ENCODE measurements around the gene MTCP1.

MTCP1 gene

GRCh38 chrX:155070975-155071693 is at the start of gene MTCP1, which contains the start of the genes BRCC3 and CMC4:
MTCP1 (minus strand) TSS chrX:155071136; CDS start chrX:155066010, 5,126 bp downstream.
BRCC3 (plus strand) TSS chrX:155071508; CDS start chrX:155071528, 20 bp downstream.
CMC4 (minus strand) TSS chrX:155071136; CDS start chrX:155064023, 7,113 bp downstream.
- DNase-seq (ENCODE audit: low spot score): peak; percentile 86

- no peak for DNase-seq (ENCODE audit: low spot score)
Measured at GRCh38 chrX:155115174-155115819, 44.4 kb upstream of the MTCP1 start.

DNA sequence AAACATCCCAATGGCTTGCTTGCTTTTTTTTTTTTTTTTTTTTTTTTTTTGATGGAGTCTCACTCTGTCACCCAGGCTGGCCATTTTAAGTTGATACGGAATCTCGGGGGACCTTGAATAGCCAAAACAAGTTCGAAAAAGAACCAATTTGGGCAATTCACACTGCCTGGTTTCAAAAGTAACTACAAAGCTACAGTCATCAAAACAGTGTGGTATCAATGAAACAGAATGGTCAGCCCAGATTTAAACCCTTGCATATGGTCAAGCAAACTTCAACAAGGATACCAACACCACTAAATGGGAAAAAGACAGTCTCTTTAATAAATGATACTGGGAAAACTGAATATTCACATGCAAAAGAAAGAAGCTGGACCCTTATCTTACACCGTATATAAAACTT is 42.2 kb upstream of the MTCP1 start:
- no peak for DNase-seq (ENCODE audit: low spot score)

- DNase-seq (ENCODE audit: low spot score): no peak
Measured at GRCh38 chrX:155112171-155112570, 41.2 kb upstream of the MTCP1 start.

DNA sequence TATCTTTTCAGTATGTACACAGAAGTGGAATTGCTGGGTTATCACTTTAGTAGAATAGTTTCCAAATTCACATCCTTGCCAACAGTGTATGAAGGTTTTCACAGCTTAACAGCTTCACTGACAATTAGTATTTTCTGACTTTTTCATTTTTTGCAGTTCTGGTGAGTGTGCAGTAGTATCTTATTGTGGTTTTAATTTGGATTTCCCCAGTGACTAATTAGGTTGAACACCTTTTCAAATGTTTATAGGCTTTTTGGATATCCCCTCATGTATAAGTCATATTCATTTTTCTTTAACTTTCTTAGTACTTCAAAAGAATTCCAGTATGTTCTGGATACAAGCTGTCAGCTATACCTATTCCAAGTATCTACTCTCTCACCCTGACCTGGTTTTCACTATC is 37.5 kb upstream of the MTCP1 start:
- DNase-seq (ENCODE audit: low spot score): no peak

GRCh38 chrX:155105919-155106318 is 35.0 kb upstream of the MTCP1 start:
- no peak for DNase-seq (ENCODE audit: low spot score)

GRCh38 chrX:155094468-155095061 is 23.6 kb upstream of the MTCP1 start:
- DNase-seq (ENCODE audit: low spot score): peak; percentile 30

- no peak for DNase-seq (ENCODE audit: low spot score)
Measured at GRCh38 chrX:155086961-155087735, 16.2 kb upstream of the MTCP1 start.

GRCh38 chrX:155086202-155086840 is 15.4 kb upstream of the MTCP1 start:
- DNase-seq (ENCODE audit: low spot score): peak; percentile 29

GRCh38 chrX:155071694-155072280 is 851 bp upstream of the MTCP1 start:
- DNase-seq (ENCODE audit: low spot score): peak; percentile 23

- DNase-seq (ENCODE audit: low spot score): no peak
Measured at GRCh38 chrX:155070663-155070974, 317 bp downstream of the MTCP1 start.

- DNase-seq (ENCODE audit: low spot score): no peak
Measured at GRCh38 chrX:155070038-155070437, 898 bp downstream of the MTCP1 start.

DNA sequence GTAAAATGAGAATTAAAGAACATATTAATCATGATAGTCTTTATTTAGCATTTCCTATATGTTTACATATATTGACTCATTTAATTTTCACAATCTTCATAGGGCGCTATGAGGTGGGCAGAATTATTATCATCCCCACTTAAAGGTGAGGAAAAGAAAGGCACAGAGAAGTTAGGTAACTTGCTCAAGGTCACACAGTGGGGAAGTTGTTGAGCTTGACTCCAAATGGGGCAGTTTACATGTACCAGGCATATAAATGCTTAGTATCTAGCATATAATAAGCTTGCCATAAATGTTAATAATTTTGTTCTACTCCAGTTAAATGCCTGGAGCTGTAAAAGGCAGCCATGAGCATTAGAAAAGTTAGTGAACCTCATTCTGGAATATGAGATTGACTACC is 1.5 kb downstream of the MTCP1 start:
- no peak for DNase-seq (ENCODE audit: low spot score)

- DNase-seq (ENCODE audit: low spot score): peak; percentile 72
Measured at GRCh38 chrX:155068165-155068564, 2.8 kb downstream of the MTCP1 start.

- DNase-seq (ENCODE audit: low spot score): peak; percentile 46
Measured at GRCh38 chrX:155065035-155065734, 5.8 kb downstream of the MTCP1 start.

DNA sequence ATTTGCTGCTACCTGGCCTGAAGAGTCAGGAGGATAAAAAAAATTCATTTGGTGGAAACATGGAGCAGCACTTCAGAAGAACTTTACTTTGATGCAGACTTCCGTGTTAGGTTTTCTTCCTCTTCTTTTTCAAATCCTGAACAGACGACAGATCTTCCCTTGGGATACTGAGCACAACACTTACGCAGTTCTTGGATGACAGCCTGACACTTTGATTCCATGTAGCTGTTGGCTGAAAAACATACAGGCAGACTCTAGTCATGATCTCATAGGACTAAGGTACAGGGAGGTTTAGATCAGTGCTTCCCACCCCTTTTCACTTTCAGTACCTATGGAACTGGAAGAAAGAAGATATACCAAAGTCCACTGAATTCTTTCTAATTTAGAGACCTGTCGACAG is 9.2 kb downstream of the MTCP1 start:
- no peak for DNase-seq (ENCODE audit: low spot score)

DNA sequence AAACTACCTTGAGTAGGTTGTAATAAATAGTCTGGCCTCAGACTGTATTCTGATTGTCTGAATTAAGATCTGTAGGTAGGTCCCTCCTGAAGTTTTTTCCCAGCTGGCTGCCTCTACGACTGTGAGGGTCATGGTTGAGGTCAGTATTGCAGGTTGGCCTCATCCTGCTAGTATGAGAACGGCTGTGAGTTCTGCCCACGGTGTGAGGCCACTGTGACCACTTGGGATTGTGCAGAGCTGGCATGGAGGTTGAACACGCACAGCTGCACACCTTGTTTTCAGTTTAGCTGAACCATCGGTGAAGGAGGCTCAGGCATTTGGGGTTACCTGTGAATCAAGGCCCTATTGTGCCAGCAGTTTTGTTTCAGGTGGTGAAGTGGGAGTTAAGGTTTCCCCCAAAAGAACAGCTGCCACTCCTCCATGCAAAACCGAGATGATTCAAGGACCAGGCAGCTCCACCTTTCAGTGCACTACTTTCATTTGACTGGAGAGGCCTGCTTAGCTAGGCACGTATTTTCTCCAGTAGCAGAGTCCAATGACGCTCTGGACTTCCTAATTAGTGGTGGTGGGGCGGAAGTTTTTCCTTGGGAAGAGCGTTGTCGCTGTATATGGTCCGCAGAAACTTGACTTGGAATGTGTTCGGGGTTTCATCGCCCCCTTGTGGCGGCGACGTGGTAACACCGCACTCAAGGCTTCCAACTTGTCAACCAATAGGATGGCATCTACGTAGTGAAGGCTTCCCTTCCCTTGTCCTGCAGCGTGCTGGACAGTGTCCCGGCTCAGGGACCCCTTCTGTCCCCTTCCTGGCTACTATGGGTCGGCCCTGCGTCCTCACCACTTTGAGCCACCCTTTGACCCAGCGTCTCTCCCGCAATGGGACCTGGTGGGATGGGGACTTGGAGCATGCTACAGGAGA is 13.8 kb downstream of the MTCP1 start:
- DNase-seq (ENCODE audit: low spot score): peak; percentile 79

DNA sequence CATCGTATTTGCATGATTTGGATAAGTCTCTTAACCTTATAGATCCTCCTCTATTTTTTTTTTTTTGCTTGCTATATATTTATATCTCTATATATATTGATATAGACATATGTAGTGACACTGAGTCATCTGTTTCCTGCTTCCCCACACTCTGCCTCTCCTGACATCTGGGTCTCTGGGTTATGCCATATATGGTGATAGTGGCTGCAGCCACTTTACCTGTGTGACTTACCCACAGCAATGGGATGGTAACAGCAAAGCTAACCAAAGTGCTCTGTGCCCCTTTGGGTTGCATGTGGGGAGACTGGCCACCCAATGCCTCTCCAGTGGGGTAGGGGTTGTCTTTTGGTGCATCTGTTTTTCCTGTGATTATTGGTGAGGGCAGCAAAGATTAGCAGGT is 14.5 kb downstream of the MTCP1 start:
- no peak for DNase-seq (ENCODE audit: low spot score)

DNA sequence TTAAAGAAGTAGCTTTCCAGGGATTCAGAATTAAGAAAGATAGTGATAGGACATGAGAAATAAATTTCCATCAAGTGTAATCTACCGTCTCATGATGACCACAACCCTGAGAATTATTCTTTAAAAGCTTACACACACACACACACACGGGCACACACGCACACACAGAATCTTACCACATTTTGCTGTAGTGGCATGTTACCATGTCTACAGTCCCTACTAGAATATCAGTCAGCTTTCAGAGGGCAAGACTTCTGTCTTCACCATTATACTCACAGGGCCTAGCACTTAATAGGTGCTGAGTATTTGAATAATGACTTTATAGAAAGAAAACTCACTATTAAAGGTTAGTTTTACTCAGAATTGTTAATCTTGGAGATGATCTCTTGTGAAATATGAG is 15.4 kb downstream of the MTCP1 start:
- no peak for DNase-seq (ENCODE audit: low spot score)

DNA sequence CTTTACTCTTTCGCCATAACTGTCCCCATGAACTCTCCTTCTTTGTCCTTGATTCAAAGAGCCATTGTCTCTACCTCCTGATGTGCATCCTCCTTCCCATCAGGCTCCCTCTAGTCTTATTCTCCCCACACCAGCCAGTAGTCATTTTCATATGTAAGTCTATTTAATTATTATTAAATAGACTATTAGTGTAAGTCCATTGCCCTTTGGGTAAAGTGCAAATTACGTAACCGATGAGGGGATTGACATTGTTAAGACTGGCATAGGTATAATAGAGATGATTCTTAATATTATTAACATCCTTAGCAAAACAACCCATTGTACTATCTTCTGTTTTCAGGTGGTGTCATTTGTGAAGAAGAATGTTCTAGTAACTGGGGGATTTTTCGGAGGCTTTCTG is 16.7 kb downstream of the MTCP1 start:
- DNase-seq (ENCODE audit: low spot score): no peak
